Measurements from ENCODE around the gene NTNG1. TPM values are rescaled to one million over a fixed set of nuclear protein-coding genes. Genes with fewer than 3 reads are reported as not detected.

NTNG1 gene
- total and polyA plus RNA-seq, 10 of the 15 experiments (the other 5 are each of a cell fraction or from before 2014, with no cell fraction given): 0.18 to 2.3 (median 1.1) TPM; not detected in 1

- TF ChIP-seq ZNF687 (IDR thresholded peaks at IDR 0.05) (no peak), CEBPB (IDR thresholded peaks at IDR 0.05; ENCODE audit: borderline replicate concordance in 1 of 2, low read depth in 2 of 2, low read length in 2 of 2) (no peak)
These were observed 4.8 kb downstream of the NTNG1 start (continued) for GRCh38 chr1:107145637-107146036.

GRCh38 chr1:107147843-107148242 is 7.0 kb downstream of the NTNG1 start:
- H3K27me3 ChIP-seq (replicated peaks in 1 of 2; ENCODE audit: control insufficient read depth in 2 of 2, insufficient read depth in 2 of 2, low read length in 1 of 2): no peaks in the 10 kb centered on the region

More at GRCh38 chr1:107147843-107148242, 7.0 kb downstream of the NTNG1 start:
- Histone ChIP-seq H3K9me3 (replicated peaks; ENCODE audit: control insufficient read depth, insufficient read depth, low read length) (no peaks in the 10 kb centered on the region), H3K36me3 (ENCODE audit: control insufficient read depth in 2 of 2, insufficient read depth in 2 of 2, low read length in 1 of 2) (no peaks in the 10 kb centered on the region), H3K79me2 (ENCODE audit: control insufficient read depth, insufficient read depth, low read length) (no peaks in the 10 kb centered on the region), H3K4me1 (ENCODE audit: control insufficient read depth, insufficient read depth, low read length) (no peaks in the 10 kb centered on the region), H3K4me3 (no peak overlapping the region), H3K27ac (ENCODE audit: control insufficient read depth, insufficient read depth) (no peak overlapping the region), H3K9ac (ENCODE audit: control insufficient read depth, insufficient read depth, low read length) (no peak overlapping the region), H3K4me2 (ENCODE audit: control insufficient read depth, insufficient read depth) (no peak overlapping the region), H2AFZ (ENCODE audit: control insufficient read depth, low read depth, low read length) (no peak overlapping the region), H4K20me1 (ENCODE audit: control insufficient read depth, insufficient read depth) (no peaks in the 10 kb centered on the region)
- DNase-seq (ENCODE audit: low read depth, low spot score) (no peak), FAIRE-seq (no peak), ATAC-seq (no peak)
- RAD21 ChIA-PET (ENCODE audit: unreplicated experiment): no interaction called here
- in situ Hi-C loops (cut with MboI): no loop called here
- WGBS (ENCODE audit: insufficient coverage, insufficient replicate concordance, low lambda C conversion rate, missing lambda C conversion rate): 66% methylated on average over 6 of the region's 6 CpGs
- POLR2A ChIA-PET: no interaction called here
- SMC1A ChIA-PET (ENCODE audit: uncharacterized antibody, unreplicated experiment): interaction anchor here (0.6 kb wide), 1 partner anchor 321 kb away, joined by 3 read pairs; no protein-coding TSS in a partner anchor
- CTCF ChIA-PET: no interaction called here
- TF ChIP-seq CBX3 (IDR thresholded peaks at IDR 0.05; ENCODE audit: borderline replicate concordance, low read depth) (no peak), CBX5 (IDR thresholded peaks at IDR 0.05; ENCODE audit: low read depth) (no peak), RELB (IDR thresholded peaks at IDR 0.05; ENCODE audit: low read depth) (no peak)
- intact Hi-C loops (cut with micrococcal nuclease; ENCODE audit: unreplicated experiment): no loop called here
- BruUV-seq (replicated peaks): no TSS peak
